Hepatocyte (in vitro differentiated cells): ENCODE data around the gene APOA1.

Experiments used
- CTCF ChIP-seq: fragments of 200-600 bp; sonication (generic); IDR thresholded peaks from 2 replicates; pipeline ENCODE4 v1.5.1; 2016; ENCODE audit warnings: antibody characterized with exemption, mild to moderate bottlenecking; ENCODE audit not compliant: poor library complexity
- EZH2 ChIP-seq: fragments of 200-600 bp; sonication (generic); IDR thresholded peaks from 2 replicates; pipeline ENCODE4 v1.6.1; 2016; ENCODE audit warnings: antibody characterized with exemption, mild to moderate bottlenecking, borderline replicate concordance
- EZH2phosphoT487 ChIP-seq: fragments of 200-600 bp; sonication (generic); IDR thresholded peaks from one replicate; pipeline ENCODE4 v1.6.1; 2018; ENCODE audit warnings: antibody characterized with exemption, mild to moderate bottlenecking, low read depth, moderate library complexity; ENCODE audit not compliant: unreplicated experiment, severe bottlenecking

GRCh38 chr11:116796548-116796947 lies 40.9 kb downstream of the APOA1 start:
- TF ChIP-seq CTCF = no peak
- no peak for TF ChIP-seq EZH2phosphoT487
- TF ChIP-seq EZH2 = no peak
